Fibroblast of mammary gland (primary cell): Measurements from ENCODE around the gene CCDC89.
A peak's percentile ranks its signal among the peaks of the same experiment; 100 is the strongest.

Experiments used
- DNase-seq: peaks from one replicate; pipeline ENCODE4 v3.0.0-alpha.2; 2010; ENCODE audit warnings: low read depth
- H3K4me3 ChIP-seq: 2 replicates; pipeline ENCODE4 v1.5.1; 2011; ENCODE audit warnings: low read depth, mild to moderate bottlenecking, low read length, moderate library complexity; ENCODE audit not compliant: control insufficient read depth
- CTCF ChIP-seq: conservative IDR thresholded peaks from 2 replicates; pipeline ENCODE4 v1.5.1; 2011; ENCODE audit warnings: low read depth, low read length, inconsistent platforms; ENCODE audit not compliant: control insufficient read depth, insufficient read depth

CCDC89 gene

DNA sequence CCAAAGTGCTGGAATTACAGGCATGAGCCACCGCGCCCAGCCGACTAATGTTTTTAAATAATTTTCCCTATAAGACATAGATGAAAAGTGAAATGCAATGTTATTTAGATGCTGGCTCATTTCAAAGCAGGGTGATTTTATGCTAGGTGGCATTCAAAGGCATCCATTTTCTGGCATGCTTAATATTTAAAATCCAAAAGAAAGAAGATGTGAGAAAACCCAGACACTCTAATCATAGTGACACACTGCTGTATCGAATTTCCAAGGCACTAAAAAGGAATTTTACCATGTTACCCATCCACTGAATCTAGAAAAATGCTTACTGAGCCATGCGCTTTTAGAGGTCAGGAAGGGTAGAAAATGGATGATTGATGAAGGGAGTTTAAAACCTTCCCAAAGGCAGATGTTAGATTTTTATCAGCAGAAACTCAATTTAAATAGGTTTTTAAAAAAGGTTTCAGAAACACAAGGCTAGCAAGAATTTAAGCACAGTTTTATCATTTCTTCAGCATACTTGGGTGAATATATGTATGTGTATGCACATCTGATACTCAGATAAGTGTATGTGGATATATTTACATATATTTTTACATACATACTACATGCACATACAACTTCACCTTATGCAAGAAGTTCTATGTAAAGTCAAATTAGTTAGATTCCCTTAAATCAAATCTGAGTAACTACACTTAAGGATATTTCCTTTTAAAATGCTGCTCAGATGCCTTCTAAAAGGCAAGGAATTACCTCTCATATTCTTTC lies 24.1 kb upstream of the CCDC89 start:
- no peak for DNase-seq
- TF ChIP-seq CTCF, result no peak
- no peak overlapping the region for H3K4me3 ChIP-seq

DNA sequence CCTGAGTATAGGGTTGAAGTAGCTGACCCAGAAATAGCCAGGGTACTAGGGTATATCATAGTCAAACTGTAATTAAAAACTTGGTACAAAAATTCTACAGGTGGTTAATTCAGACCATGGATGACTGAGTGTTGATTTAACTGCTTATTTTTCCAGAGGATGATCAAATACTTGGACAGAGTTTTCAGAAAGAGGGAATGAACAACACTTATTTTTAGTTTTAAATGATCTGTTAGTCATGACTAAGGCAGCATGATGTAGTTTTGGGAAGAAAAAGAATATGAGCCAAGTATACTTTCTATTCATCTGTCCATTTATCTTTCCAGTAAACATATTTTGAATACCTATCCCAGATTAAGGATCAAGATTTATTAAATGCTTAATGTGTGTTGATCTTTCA lies 19.8 kb upstream of the CCDC89 start:
- H3K4me3 ChIP-seq, result no peak overlapping the region
- DNase-seq, result peak; percentile 52
- TF ChIP-seq CTCF, result no peak

GRCh38 chr11:85704967-85705366 lies 19.0 kb upstream of the CCDC89 start:
- TF ChIP-seq CTCF, result no peak
- DNase-seq, result no peak
- no peak overlapping the region for H3K4me3 ChIP-seq

- no peak overlapping the region for H3K4me3 ChIP-seq
- no peak for TF ChIP-seq CTCF
- no peak for DNase-seq
Observed at GRCh38 chr11:85699957-85700741, 14.2 kb upstream of the CCDC89 start.

DNA sequence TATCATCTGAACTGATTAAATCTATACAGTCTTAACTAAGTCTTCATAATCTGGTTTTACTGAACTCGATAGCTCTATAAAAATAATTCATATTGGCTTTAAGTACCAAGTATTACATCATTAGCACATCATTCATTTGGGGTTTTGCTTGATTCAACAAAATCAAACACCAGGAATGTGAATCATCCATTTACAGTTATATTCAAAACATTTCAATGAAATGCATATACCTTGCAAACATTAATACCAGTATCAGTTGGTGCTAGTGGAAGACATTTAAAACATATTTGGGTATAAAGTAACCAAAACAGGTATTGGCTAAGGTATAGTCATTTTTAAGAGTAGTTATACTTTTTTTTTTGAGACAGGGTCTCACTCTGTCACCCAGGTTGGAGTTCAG lies 12.2 kb upstream of the CCDC89 start:
- TF ChIP-seq CTCF, result no peak
- DNase-seq, result peak; percentile 13
- H3K4me3 ChIP-seq, result no peak overlapping the region

DNA sequence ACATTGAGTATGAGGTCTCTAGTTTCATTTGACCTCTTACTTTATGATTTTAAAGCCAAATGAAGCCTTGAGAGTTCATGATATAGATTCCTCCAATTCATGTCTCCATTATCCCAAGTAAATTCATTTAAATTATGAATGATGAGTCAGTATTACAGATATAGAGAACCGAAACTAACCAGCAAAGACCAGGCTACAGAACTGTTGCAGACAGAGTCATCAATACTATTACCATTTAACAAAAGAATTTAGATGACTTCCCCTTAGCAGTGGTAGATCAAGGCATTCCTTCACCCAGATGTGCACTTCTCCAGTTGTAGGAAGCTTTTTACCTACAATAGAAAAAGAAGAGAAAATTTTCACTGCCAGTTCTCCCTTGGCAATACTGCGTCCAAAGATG lies 11.8 kb upstream of the CCDC89 start:
- no peak overlapping the region for H3K4me3 ChIP-seq
- no peak for DNase-seq
- TF ChIP-seq CTCF, result no peak
